ENCODE measurements around the gene ARHGAP32. TPM values are rescaled to one million over a fixed set of nuclear protein-coding genes. Genes with fewer than 3 reads are reported as not detected.

The ARHGAP32 gene
- total RNA-seq, 1 experiment from 2014 or later: 27.8 TPM

DNA sequence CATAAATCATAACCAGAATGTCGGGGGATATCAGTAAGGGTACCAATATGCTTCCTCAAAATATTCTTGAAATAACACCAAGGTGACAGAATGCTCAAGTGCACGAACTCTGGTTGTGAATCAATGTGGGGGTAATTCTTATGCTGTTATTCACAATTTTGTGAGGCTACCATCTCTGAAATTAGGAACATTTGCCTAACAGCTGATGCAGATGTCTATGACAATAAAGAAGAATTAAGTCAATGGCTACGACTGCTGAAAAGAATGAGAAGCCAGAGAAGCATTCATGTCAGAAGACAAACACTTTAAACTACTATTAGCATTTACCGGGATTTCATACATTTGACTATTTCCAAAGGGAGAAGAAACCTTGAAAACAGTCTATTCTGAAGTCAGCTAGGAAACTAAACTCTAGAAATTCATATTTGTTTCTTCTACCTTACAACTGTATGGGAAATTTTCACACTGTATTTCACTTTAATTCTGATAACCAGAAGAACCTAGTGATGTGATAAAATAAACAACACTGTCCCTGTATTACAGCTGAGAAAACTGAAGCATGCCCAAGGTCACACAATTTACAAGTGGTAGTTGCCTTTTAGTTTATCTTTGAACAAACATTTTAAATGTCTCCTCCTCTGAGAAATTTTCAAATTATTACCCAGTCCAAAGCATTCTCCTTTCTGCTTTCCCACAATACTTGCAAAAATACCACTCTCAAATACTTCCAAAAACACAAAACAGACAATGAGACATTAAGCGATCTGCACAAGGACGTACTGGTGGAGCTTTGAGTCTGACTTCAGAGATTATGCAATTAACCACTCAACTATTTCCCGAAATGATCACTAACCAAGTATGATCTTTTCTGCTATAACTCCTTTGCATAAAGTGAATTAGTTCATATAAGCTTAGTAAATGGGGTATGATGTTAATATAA lies 18.0 kb upstream of the ARHGAP32 start:
- Histone ChIP-seq H3K4me2 (ENCODE audit: low read length) (no peak overlapping the region), H3K27me3 (ENCODE audit: insufficient read depth, low read length) (no peaks in the 10 kb centered on the region), H3K9me2 (ENCODE audit: insufficient read depth) (no peaks in the 10 kb centered on the region), H3K4me3 (replicated peaks in 1 of 2; ENCODE audit: low read depth in 1 of 2, low read length in 2 of 2) (no peak overlapping the region), H3K36me3 (ENCODE audit: control insufficient read depth in 1 of 2, insufficient read depth in 2 of 2, low read length in 2 of 2) (no peaks in the 10 kb centered on the region), H3K4me1 (ENCODE audit: control insufficient read depth in 1 of 2, insufficient read depth in 2 of 2, low read length in 2 of 2) (no peaks in the 10 kb centered on the region), H2AFZ (ENCODE audit: low read depth, low read length, poor library complexity, severe bottlenecking) (no peak overlapping the region), H3K27ac (ENCODE audit: low read depth, low read length) (no peak overlapping the region), H4K20me1 (ENCODE audit: insufficient read depth) (no peaks in the 10 kb centered on the region), H3K9ac (ENCODE audit: low read length) (no peak overlapping the region), H3K9me3 (ENCODE audit: control insufficient read depth in 1 of 2, insufficient read depth in 1 of 2, low read depth in 1 of 2, low read length in 2 of 2) (no peaks in the 10 kb centered on the region), H3K79me2 (ENCODE audit: insufficient read depth, low read length) (peaks cover 24% of the 10 kb centered on the region)
- intact Hi-C loops (cut with micrococcal nuclease): no loop called here
- ChIA-PET POLR2A (no interaction called here), RAD21 (ENCODE audit: low non-redundant PET in 1 of 2, low total read pairs in 2 of 2, uncharacterized antibody in 2 of 2, unreplicated experiment in 2 of 2) (no interaction called here), CTCF (no interaction called here)
- TF ChIP-seq SIN3A (IDR thresholded peaks at IDR 0.05; ENCODE audit: low read depth) (no peak), ATF3 (IDR thresholded peaks at IDR 0.05) (no peak), EZH2 (IDR thresholded peaks at IDR 0.05) (no peak), SP1 (IDR thresholded peaks at IDR 0.05; ENCODE audit: low read depth) (no peak), EGR1 (IDR thresholded peaks at IDR 0.05; ENCODE audit: low read depth) (no peak), ZNF274 (IDR thresholded peaks at IDR 0.05; ENCODE audit: low read depth, low read length) (no peak), FOSL1 (IDR thresholded peaks at IDR 0.05; ENCODE audit: low read depth) (no peak), MAX (IDR thresholded peaks at IDR 0.05) (no peak), CTCF (IDR thresholded peaks at IDR 0.05 in 2 of 3, conservative IDR thresholded peaks at IDR 0.05 in 1 of 3; ENCODE audit: borderline replicate concordance in 1 of 3, insufficient read depth in 1 of 3, low read depth in 2 of 3, low read length in 2 of 3) (no peak), ZFX (IDR thresholded peaks at IDR 0.05) (no peak), YY1 (IDR thresholded peaks at IDR 0.05; ENCODE audit: extremely low read depth, insufficient replicate concordance, low read depth, low read length) (no peak), SRF (IDR thresholded peaks at IDR 0.05; ENCODE audit: low read depth) (no peak)
- TF ChIP-seq, protein P1, sequence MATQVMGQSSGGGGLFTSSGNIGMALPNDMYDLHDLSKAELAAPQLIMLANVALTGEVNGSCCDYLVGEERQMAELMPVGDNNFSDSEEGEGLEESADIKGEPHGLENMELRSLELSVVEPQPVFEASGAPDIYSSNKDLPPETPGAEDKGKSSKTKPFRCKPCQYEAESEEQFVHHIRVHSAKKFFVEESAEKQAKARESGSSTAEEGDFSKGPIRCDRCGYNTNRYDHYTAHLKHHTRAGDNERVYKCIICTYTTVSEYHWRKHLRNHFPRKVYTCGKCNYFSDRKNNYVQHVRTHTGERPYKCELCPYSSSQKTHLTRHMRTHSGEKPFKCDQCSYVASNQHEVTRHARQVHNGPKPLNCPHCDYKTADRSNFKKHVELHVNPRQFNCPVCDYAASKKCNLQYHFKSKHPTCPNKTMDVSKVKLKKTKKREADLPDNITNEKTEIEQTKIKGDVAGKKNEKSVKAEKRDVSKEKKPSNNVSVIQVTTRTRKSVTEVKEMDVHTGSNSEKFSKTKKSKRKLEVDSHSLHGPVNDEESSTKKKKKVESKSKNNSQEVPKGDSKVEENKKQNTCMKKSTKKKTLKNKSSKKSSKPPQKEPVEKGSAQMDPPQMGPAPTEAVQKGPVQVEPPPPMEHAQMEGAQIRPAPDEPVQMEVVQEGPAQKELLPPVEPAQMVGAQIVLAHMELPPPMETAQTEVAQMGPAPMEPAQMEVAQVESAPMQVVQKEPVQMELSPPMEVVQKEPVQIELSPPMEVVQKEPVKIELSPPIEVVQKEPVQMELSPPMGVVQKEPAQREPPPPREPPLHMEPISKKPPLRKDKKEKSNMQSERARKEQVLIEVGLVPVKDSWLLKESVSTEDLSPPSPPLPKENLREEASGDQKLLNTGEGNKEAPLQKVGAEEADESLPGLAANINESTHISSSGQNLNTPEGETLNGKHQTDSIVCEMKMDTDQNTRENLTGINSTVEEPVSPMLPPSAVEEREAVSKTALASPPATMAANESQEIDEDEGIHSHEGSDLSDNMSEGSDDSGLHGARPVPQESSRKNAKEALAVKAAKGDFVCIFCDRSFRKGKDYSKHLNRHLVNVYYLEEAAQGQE (IDR thresholded peaks at IDR 0.05; ENCODE audit: low read depth): no peak
- DNase-seq (ENCODE audit: low read depth, low spot score) (no peak), ATAC-seq (no peak)
- BruUV-seq (replicated peaks): no TSS peak
